ENCODE results near the gene AFDN.

The AFDN gene

GRCh38 chr6:168020242-168020641 lies 193.5 kb downstream of the AFDN start:
- Histone ChIP-seq H3K4me1 (ENCODE audit: insufficient read depth, low read length) (no peaks in the 10 kb centered on the region), H3K27ac (ENCODE audit: low read length) (no peak overlapping the region), H4K20me1 (ENCODE audit: insufficient read depth, low read length) (no peaks in the 10 kb centered on the region), H3K36me3 (ENCODE audit: insufficient read depth, low read length) (no peaks in the 10 kb centered on the region), H3K79me2 (ENCODE audit: insufficient read depth, low read length) (no peaks in the 10 kb centered on the region), H3K27me3 (ENCODE audit: insufficient read depth, low read length, poor library complexity) (no peaks in the 10 kb centered on the region), H3K4me3 (ENCODE audit: low read depth in 1 of 2, low read length in 2 of 2) (no peak overlapping the region), H3K9me3 (ENCODE audit: insufficient read depth, low read length, severe bottlenecking) (peaks cover 6% of the 10 kb centered on the region), H2AFZ (ENCODE audit: low read depth, low read length) (no peak overlapping the region), H3K4me2 (ENCODE audit: insufficient read depth, low read length) (no peak overlapping the region), H3K9ac (ENCODE audit: low read depth, low read length) (no peak overlapping the region)
- TF ChIP-seq EZH2 (IDR thresholded peaks at IDR 0.05; ENCODE audit: borderline replicate concordance, low read depth, low read length, severe bottlenecking) (no peak), CTCF (IDR thresholded peaks at IDR 0.05; ENCODE audit: borderline replicate concordance, extremely low read depth, low read length, poor library complexity, severe bottlenecking) (no peak)
- ATAC-seq (ENCODE audit: insufficient read depth, low read depth): no peak
- DNase-seq: no peak

DNA sequence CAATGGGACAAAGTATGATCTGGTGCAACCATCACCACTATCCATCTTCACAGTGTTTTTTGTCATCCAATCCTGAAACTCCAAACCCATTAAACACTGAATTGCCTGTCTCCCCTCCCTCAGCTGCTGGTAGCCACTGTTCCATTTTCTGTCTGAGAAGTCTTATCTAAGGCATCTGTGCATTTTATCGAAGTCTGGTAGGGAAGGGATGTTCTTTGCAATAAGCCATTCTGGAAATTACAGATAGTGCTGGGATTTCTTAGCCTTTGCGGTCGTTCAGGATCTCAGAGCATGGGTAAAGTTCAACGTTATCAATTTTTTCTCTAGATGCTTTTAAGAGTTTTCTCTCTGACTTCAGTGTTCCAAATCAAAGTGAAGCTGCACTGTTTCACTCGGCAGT lies 194.9 kb downstream of the AFDN start:
- Histone ChIP-seq H3K9ac (ENCODE audit: low read depth, low read length) (no peak overlapping the region), H3K4me1 (ENCODE audit: insufficient read depth, low read length) (no peaks in the 10 kb centered on the region), H3K36me3 (ENCODE audit: insufficient read depth, low read length) (no peaks in the 10 kb centered on the region), H3K27me3 (ENCODE audit: insufficient read depth, low read length, poor library complexity) (no peaks in the 10 kb centered on the region), H3K79me2 (ENCODE audit: insufficient read depth, low read length) (no peaks in the 10 kb centered on the region), H3K4me2 (ENCODE audit: insufficient read depth, low read length) (no peak overlapping the region), H3K27ac (ENCODE audit: low read length) (no peak overlapping the region), H2AFZ (ENCODE audit: low read depth, low read length) (no peak overlapping the region), H3K4me3 (ENCODE audit: low read depth in 1 of 2, low read length in 2 of 2) (no peak overlapping the region), H4K20me1 (ENCODE audit: insufficient read depth, low read length) (no peaks in the 10 kb centered on the region), H3K9me3 (ENCODE audit: insufficient read depth, low read length, severe bottlenecking) (no peaks in the 10 kb centered on the region)
- no peak for TF ChIP-seq EZH2 (IDR thresholded peaks at IDR 0.05; ENCODE audit: borderline replicate concordance, low read depth, low read length, severe bottlenecking)
- TF ChIP-seq CTCF (IDR thresholded peaks at IDR 0.05; ENCODE audit: borderline replicate concordance, extremely low read depth, low read length, poor library complexity, severe bottlenecking): no peak
- ATAC-seq (ENCODE audit: insufficient read depth, low read depth) (no peak), DNase-seq (no peak)

Data from DND-41 (cell line).